Measurements from ENCODE around the gene JPT2.

Gene JPT2

DNA sequence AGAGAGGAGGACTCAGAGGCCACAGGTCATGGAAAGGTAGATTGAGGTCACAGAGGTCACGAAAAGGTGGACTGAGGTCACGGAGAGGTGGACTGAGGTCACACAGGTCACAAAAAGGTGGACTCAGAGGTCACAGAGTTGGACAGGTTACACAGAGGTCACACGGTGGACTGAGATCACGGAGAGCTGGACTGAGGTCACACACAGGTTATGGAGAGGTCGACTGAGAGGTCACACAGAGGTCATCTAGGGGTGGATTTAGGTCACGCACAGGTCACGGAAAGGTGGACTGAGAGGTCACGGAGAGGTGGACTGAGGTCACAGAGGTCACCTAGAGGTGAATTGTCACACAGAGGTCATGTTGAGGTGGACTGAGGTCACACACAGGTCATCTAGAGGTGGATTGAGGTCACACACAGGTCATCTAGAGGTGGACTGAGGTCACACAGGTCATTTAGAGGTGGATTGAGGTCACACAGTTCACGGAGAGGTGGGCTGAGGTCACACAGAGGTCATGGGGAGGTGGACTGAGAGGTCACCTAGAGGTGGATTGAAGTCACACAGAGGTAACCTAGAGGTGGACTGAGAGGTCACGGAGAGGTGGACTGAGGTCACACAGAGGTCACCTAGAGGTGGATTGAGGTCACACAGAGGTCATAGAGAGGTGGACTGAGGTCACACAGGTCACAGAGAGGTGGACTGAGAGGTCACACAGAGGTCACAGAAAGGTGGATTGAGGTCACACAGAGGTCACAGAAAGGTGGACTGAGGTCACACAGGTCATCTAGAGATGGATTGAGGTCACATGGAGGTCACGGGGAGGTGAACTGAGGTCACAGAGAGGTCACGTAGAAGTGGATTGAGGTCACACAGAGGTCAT, 26.7 kb upstream of the JPT2 start:
- TF ChIP-seq CTCF (IDR thresholded peaks at IDR 0.05) = no peak
- Histone ChIP-seq H3K27ac (no peak overlapping the region), H3K4me3 (no peak overlapping the region)
- DNase-seq (ENCODE audit: low spot score) = no peak

- Histone ChIP-seq H3K4me3 (no peak overlapping the region), H3K27ac (no peak overlapping the region)
- no peak for DNase-seq (ENCODE audit: low spot score)
- TF ChIP-seq CTCF (IDR thresholded peaks at IDR 0.05) = no peak
Measured at GRCh38 chr16:1651974-1652312, 26.1 kb upstream of the JPT2 start.

GRCh38 chr16:1653023-1653422, 25.1 kb upstream of the JPT2 start:
- no peak for TF ChIP-seq CTCF (IDR thresholded peaks at IDR 0.05)
- H3K27ac ChIP-seq = no peak overlapping the region
- no peak overlapping the region for H3K4me3 ChIP-seq
- DNase-seq (ENCODE audit: low spot score) = no peak

DNA sequence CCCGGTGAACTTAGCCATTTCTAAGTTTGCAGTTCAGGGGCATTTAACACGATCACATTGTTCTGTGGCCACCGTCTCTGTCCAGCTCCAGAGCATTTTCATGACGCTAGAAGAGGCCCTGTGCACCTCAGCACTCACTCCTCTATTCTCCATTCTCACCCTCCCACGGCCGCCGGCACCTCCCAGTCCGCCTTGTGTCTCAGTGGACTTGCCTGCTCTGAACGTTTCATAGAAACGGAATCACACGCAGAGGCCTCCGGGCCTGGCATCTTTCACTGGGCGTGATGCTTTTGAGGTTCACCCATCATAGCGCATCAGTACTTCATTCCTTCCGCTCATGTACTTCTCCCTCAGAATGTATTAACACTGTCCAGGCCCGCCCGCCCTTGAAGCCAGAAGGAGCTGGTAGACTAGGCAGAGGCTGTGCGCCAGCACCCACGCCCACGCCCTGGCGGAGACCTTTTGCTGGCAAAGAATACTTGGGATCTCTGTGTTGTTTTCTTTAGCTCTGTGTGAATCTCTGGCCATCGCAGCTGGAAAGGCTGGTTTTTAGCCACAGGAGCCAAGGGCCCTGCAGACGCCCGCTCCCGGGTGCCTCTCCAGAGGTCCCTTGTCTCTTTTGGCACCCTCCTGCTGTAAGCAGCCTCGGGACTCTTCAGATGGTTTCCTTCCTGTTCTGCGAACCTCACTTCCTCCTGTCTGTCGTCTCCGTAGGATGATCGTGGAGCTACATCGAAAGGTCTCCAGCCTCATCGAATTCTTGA, 23.4 kb upstream of the JPT2 start:
- H3K4me3 ChIP-seq = no peak overlapping the region
- H3K27ac ChIP-seq = no peak overlapping the region
- TF ChIP-seq CTCF (IDR thresholded peaks at IDR 0.05) = no peak
- DNase-seq (ENCODE audit: low spot score) = no peak

DNA sequence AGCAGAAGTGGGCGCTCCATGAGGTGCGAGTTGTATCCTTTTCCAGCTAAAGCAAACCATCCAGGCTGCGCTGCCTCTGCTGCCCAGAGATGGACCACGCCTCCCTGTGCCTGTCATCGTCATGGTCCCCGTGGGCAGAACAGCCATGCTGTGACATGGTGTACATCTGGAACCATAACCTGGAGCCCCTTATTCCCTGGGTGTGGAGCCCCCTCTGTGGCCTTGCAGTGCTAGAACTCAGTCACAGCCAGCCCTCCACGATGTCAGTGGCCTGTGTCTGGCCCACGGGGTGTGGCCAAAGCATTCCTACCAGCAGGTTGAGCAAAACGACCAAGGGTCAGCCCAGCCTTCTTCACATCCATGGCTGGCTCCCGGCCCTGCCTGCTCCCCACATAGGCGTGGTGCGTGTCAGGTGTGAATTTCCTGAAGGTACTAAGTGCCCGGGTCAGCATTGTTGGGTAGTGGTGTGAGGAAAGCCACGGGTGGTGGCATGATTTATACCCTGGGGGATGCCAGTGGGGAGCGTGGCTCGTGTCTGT, 22.7 kb upstream of the JPT2 start:
- H3K4me3 ChIP-seq = no peak overlapping the region
- no peak overlapping the region for H3K27ac ChIP-seq
- no peak for DNase-seq (ENCODE audit: low spot score)
- no peak for TF ChIP-seq CTCF (IDR thresholded peaks at IDR 0.05)

DNA sequence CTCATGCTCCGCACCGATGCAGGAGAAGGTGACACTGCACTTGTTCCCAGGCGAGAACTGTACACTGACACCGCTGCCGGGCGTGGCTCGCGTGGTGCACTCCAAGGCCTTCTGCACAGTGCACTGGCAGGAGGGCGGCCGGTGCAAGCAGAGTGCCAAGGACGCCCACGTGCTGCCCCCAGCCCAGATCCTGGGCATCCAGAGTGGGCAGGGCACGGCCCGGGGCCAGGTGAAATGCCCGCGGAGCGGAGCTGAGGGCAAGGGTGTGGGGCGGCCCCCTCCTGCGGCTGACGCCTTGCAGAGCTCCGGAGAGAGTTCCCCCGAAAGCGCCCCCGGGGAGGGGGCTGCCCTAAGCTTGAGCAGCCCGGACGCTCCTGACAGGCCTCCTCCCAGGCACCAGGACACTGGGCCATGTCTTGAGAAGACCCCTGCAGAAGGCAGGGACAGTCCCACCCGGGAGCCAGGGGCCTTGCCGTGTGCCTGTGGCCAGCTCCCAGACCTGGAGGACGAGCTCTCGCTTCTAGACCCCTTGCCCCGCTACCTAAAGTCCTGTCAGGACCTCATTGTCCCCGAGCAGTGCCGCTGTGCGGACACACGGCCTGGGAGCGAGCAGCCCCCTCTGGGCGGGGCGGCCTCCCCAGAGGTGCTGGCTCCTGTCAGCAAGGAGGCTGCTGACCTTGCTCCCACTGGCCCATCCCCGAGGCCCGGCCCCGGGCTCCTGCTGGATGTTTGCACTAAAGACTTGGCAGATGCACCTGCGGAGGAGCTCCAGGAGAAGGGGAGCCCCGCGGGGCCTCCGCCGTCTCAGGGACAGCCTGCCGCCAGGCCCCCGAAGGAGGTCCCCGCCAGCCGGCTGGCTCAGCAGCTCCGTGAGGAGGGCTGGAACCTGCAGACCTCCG, 21.9 kb upstream of the JPT2 start:
- no peak overlapping the region for H3K4me3 ChIP-seq
- H3K27ac ChIP-seq = no peak overlapping the region
- no peak for DNase-seq (ENCODE audit: low spot score)
- no peak for TF ChIP-seq CTCF (IDR thresholded peaks at IDR 0.05)
